GM21515 (cell line): Measurements from ENCODE around the gene HIC2.
"Not testable (repeated sequence)": the region's sequence is repeated elsewhere in the genome, so short reads cannot be mapped to it uniquely, and the experiment has no call there.

Source experiments
- ATAC-seq: cut with Tn5 transposase; IDR thresholded peaks from one replicate; pipeline ENCODE4 v1.9.1; 2021; ENCODE audit not compliant: unreplicated experiment

The HIC2 gene, protein sequence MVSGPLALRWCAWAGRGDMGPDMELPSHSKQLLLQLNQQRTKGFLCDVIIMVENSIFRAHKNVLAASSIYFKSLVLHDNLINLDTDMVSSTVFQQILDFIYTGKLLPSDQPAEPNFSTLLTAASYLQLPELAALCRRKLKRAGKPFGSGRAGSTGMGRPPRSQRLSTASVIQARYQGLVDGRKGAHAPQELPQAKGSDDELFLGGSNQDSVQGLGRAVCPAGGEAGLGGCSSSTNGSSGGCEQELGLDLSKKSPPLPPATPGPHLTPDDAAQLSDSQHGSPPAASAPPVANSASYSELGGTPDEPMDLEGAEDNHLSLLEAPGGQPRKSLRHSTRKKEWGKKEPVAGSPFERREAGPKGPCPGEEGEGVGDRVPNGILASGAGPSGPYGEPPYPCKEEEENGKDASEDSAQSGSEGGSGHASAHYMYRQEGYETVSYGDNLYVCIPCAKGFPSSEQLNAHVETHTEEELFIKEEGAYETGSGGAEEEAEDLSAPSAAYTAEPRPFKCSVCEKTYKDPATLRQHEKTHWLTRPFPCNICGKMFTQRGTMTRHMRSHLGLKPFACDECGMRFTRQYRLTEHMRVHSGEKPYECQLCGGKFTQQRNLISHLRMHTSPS

DNA sequence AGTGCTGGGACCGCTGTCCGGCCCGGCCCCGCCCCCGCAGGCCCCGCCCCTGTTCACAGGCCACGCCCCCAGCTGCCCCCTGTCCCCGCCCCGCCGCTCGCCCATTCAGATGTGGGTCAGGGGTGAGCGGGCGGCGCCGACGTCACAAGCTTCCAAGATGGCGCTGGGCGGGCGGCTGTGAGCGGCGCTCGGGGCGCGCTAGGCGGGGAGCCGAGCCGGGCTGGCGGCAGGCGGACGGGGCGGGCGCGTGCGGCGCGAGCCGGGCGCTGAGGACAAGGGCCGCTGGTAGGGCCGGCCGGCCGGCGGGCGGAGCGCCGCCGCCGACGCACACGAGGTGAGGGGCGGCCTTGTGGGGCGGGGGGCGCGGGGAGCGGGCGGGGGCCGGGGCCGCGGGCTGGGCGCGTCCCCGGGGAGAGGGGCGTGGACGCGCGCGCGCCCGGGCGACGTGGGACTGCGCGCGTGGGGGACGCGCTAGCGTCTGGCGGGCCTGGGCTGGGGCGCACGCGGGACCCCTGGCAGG lies at the start of gene HIC2:
HIC2 (plus strand) TSS at position 145 of the 520 bp plus-strand sequence. CDS start 25,461 bp downstream, outside the sequence.
- ATAC-seq: peak; percentile 67

DNA sequence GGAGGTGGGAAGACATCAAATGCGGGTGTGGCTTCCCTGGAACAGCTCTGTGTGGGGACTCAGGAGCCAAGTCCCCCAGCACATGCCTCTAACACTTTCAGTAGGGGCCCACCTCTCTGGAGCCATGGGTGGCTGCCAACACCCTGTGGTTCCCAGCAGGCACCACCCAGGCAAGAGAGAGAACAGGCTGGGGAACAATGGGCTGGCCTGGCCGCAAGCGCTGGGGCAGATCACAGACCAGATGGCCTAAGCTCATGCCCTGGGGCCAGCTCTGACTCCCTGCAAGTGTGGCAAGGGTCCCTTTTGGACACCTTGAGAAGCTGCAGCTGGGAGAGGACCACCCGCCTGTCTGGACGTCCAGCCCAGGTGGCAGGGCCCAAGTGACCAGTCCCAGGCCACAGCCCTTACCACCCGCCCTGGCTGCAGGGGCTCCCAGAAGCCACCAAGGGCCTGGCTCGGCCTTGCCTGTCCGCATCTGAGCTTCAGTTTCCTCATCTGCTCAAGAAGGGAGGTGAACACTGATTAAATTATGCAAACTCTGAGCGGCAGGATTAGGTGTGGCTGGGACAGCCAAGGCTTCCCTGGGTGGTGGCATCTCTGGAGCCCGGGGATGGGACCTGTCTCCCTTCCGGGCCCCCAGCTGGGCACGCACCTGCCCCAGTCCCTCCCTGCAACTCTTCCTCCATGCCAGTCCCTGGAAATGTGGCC lies 48.4 kb upstream of the HIC2 start:
- not testable (repeated sequence) for ATAC-seq

DNA sequence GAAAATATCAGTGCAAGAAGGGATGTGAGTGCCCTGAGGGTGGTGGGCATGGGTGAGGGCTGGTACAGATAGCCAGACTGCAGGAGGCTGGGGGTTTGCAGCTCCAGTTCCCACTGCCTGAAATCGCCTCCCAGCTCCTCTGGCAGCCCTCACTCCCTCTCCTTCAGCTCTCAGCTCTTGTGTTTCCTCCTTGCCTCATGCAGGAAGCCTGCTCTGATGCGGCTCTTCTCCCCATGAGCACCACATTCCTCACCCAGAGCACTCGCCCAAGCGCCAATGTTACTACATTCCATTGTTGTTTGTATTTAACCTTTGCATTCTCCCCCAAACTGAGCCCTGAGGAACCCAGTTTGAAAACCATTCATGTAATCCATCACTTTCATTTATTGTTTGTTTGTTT lies 41.3 kb upstream of the HIC2 start:
- ATAC-seq: not testable (repeated sequence)

DNA sequence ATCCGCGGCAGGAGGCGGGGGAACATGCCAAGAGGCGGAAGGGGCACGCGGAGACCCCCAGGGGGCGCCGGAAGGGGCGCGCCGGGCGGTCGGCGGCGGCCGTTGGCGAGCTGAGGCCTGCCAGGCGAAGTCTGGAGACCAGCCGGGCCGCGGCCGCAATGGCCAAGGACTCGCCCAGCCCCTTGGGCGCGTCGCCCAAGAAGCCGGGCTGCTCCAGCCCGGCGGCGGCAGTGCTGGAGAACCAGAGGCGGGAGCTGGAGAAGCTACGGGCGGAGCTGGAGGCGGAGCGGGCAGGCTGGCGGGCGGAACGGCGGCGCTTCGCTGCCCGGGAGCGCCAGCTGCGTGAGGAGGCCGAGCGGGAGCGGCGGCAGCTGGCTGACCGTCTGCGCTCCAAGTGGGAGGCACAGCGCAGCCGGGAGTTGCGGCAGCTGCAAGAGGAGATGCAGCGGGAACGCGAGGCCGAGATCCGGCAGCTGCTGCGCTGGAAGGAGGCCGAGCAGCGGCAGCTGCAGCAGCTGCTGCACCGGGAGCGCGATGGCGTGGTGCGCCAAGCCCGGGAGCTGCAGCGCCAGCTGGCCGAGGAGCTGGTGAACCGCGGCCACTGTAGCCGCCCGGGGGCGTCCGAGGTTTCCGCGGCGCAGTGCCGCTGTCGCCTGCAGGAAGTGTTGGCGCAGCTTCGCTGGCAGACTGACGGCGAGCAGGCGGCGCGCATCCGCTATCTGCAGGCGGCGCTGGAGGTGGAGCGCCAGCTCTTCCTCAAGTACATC lies 33.3 kb upstream of the HIC2 start, which contains the start of gene RIMBP3B:
RIMBP3B (plus strand) TSS at position 51 of the 767 bp plus-strand sequence; CDS start at position 159, 108 bp downstream.
- ATAC-seq: peak; percentile 66

DNA sequence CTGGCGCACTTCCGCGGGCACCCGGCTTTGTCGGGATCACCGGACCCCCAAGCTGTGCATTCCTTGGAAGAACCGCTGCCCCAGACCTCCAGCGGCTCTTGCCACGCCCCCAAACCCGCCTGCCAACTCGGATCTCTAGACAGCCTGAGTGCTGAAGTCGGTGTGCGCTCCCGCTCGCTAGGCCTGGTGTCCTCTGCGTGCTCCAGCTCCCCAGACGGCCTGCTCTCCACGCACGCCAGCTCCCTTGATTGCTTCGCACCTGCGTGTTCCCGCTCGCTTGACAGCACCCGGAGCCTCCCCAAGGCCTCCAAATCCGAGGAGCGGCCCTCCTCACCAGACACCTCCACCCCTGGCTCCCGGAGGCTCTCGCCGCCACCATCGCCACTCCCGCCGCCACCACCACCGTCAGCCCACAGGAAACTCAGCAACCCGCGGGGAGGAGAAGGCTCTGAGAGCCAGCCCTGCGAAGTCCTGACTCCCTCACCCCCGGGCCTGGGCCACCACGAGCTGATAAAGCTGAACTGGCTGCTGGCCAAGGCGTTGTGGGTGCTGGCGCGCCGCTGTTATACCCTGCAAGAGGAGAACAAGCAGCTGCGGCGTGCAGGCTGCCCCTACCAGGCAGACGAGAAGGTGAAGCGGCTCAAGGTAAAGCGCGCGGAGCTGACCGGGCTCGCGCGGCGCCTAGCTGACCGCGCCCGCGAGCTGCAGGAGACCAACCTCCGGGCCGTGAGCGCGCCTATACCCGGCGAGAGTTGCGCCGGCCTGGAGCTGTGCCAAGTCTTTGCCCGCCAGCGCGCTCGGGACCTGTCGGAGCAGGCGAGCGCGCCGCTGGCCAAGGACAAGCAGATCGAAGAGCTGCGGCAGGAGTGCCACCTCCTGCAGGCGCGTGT lies 32.5 kb upstream of the HIC2 start:
- ATAC-seq: not testable (repeated sequence)

DNA sequence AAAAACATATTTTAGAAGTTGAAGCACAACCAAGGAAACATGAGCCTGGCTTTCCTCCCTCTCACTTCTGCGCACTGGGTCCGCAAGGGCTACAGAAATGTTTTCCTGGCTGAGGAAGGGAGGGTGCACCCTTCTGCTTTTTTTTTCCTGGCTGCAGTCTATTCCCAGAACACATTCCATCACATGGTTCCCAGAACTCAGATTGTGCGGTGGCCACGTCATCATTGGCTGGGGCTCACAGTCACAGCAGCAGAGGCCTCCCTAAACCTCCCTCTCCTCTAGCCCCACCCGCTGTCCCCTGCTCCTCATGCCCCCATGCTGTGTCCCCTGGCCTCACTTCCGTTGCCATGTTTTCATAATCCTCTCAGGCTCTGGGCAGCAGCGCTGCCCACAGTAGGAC lies 27.7 kb upstream of the HIC2 start:
- not testable (repeated sequence) for ATAC-seq

DNA sequence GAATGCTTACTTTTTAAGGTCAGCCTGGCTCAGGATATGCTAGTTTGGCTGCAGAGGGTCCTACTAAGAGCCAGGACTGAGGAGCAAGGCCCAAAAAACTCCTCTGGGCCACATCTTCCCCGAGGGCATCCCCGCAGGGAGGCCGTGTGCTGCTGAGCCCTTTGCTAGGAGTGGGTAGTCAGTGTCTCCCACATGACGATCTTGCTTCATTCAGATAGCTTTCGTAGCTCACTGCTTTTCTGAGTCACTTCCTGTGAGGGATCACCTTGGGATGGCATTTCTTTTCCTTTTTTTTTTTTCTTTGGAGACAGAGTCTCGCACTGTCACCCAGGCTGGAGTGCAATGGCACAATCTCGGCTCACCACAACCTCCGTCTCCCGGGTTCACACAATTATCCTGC lies 27.2 kb upstream of the HIC2 start:
- ATAC-seq: not testable (repeated sequence)

DNA sequence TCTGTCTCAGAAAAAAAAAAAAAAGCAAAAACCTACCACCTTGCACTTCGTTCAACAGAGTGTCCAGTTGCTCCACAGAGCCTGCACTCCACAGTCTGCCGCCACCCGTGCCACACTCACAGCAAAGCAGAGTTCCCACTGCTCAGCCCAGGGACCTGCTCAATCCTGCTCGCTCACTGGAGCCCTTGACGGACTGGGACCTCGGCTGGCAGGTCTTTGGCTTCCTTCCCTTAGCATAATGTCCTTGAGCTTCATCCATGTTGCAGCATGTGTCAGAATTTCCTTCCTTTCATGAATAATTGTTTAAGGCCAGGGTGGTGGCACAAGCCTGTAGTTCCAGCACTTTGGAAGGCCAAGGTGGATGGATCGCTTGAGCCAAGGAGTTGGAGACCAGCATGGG lies 22.6 kb upstream of the HIC2 start:
- not testable (repeated sequence) for ATAC-seq

DNA sequence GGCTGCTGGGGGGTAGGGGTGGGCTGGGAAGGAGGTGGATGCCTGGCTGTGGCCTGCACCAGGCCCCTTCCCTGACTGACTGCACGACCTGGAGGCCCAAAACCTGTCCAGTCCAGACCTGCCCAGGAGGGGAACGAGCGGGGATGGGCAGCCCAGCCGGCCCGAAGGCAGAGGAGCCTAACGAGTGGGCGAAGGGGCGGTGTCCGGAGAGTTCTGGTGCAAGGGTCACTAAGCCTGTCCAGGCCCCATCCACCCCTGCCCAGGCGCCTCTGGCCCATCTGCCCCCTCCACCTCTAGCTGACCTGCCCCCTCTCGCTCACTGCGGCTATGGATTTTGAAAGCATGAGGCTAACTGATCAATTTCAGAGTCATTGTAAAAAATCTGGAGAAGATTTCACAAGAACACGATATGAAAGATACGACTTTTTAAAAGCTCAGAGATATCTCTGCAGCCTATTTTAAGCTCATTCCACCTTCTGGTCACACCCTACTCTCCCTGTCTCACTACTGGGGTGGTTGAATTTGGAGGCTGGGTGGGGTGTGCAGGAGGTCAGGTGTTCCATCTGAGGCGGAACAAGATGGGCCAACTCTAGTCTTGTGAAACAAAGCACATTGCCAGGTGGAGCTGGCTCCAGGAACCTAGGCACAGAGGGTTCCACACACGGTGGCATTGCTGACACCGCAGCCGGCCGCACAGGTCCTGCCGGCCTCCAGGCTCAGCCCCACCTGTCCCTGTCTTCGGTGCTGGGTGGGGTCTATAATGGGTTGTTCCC lies 15.8 kb upstream of the HIC2 start:
- ATAC-seq: not testable (repeated sequence)

DNA sequence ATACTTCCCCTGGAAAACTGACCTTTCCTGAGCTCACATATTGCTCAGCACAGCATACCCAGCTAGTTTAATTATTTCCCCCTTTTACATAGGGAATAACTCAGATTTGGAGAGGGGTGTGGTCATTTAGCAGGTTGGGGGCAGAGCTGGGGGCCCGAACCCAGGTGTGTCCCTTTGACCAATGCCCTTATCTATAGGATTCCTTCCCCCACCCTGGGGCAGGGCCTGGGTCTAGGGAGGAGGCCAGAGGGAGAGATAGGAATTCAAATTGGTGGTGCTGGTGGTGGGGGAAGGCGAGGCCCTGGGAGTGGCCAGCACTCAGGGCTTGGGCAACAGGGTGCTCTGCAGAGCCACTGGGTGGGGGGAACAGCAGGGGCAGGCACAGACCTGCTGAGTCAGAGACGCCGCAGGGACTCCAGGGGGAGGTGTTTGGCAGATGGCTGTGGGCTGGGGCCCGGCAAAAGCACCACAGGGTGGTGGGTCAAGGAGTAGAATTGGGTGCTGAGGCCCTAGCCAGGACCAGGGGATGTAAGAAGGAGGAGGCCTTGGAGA lies 14.3 kb upstream of the HIC2 start:
- ATAC-seq: not testable (repeated sequence)

DNA sequence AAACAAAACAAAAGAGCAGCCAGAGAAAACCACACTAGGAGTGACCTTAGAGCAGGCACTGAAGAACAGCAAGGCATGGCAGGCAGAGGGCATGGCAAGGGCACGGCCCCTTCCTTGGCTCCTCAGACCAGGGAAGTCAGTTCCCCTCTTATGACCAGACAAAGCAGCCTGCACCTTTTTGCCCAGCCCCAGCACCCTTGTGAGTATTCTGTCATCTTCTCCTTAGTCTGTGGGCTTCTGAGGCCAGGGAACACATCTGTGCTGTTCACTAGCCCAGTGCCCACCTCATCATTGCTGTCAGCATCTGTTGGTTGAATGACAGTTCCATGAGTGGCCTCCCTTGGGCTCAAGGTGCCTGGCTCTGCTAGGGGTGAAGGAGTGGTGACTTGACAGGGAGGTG lies 10.0 kb upstream of the HIC2 start:
- not testable (repeated sequence) for ATAC-seq

DNA sequence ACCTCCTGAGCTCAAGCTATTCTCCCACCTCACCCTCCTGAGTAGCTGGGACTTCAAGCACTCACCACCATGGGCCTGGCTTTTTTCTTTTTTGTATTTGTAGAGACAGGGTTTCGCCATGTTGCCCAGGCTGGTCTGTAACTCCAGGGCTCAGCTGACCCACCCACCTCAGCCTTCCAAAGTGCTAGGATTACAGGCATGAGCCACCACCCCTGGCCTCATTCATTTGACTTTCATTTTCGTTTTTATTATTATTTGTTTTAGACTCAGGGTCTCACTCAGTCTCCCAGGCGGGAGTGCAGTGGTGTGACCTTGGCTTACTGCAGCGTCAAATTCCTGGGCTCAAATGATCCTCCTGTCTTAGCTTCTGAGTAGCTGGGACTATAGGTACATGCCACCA lies 9.4 kb upstream of the HIC2 start:
- ATAC-seq: not testable (repeated sequence)

DNA sequence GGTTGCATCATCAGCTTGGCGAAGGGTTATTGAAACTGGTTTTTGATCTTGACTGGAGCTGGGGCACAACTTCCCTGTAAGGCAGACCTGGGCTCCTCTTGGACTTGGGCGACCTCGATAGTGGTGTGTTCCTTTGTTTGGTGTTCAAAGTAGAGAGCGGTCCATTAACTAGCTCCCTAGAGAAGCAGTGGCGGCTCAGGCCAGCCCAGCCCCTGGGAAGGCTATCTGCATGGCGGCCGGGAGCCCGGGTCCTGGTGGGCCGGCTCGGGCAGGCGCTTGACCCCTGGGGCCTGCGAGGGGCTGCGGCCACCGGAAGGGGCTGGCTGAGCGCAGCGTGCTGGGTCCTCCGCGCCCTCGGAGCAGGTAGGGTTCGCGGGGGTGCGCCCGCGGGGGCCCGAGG lies 796 bp upstream of the HIC2 start:
- not testable (repeated sequence) for ATAC-seq

DNA sequence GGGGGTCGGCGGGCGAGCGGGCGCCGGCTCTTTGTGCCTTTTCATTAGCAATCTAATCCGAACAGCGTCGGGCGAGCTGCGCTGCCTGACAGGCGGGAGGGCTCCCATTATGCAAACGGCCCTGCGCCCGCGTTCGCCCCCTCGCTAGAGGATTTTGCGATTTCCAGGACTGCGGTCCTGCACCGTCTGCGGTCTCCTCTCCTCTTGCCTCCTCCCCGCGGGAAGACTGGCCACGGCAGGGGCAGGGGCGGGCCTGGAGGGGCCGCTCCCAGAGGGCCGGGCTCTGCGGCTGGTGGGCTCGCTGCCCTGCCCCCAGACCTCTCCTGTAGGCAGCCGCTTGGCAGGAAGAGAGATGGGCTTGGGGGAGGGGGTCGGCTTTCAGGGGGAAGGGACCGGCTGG lies 682 bp downstream of the HIC2 start:
- ATAC-seq: not testable (repeated sequence)

DNA sequence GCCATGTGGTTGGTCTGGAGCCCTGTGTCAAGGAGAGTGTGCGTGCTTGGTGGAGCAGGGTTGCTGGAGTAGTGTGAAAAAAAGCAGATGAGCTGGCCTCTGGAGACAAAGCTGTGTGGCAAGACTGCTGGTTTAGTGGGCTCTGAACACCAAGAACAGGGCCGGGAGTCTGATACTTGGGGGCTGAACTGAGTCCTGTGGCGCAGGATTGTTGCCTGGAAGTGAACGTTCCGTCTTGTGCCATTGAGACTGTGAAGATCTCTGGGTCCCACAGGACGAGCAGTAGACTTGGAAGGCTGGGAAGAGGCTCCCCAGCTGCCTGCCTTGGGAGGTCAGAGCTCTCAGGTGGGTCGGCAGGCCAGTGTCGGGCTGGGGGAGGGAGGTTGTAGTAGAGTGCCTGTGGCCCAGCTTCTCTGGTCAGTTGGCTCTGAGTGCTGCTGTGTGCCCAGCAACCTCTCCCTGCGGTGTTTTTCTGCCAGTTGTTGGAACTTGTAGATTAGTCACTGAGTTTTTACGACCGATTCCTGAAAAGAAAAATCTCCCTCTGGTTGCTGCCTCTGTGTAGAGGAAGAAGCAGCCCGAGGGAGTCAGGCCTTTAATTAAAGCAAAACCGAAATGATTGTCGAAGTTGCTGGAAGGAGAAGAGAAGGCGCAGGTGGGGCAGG lies 1.9 kb downstream of the HIC2 start:
- ATAC-seq: not testable (repeated sequence)

DNA sequence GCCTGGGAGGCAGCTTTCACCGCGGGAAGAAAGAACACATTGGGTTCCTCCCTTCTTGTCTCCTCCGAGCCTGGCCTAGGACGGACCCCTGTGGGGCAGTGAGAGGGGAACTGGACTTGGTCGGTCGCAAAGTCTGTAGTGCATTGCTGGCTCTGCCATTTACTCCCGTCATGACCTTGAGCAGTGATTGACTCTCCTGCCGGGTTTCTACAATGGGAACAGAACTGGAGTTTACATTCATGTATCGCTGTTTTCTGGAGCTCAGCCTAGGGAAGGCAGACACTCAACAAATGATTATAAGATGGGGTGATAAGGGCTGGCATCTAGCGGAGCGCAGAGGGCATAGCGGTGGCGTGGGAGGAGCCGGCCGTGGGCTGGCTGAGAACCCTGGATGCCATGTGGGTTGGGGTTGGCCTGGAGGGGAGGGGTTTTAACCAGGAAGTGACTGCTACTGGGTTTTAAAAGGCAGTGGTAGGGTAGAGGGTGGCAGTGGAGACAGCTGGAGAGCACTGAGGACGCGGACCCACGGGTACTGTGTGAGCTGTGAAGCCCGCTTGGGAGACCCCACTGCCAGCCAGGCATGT lies 3.1 kb downstream of the HIC2 start:
- not testable (repeated sequence) for ATAC-seq

DNA sequence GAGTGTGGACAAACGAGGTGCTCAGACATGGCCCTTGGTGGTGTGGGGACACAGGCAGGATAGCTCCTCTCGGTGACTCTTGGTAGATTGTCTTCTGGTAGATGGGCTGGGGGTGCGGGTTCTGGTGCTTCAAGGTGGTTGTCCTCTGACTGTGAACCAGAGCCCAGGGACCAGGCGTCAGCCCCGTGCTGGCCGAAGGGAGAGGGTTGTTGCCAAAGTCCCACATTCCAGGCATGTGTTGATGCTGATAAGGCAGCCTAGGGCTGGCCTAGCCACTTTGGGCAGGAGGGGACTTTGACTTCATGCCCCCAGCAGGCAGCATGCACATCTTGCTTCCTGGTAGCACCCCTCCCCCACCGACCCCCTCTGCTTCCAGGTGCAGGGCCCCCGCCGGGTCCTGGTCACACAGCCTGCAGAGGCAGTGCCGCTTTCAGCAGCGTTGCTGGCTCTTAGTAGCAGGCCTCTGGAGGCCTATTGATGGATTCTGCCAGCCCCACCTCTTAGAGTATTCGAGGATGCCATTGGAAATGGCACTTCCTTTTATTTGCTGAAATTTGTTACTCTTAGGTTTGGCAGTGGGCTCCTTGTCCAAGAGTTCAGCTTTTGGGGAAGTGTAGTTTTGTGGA lies 7.0 kb downstream of the HIC2 start:
- ATAC-seq: not testable (repeated sequence)
